Endothelial cell of umbilical vein (primary cell): Measurements from ENCODE around the gene FSTL4. TPM values are rescaled to one million over a fixed set of nuclear protein-coding genes. Genes with fewer than 3 reads are reported as not detected.

Source experiments
- BruUV-seq: library from RNA; stranded (reverse); fragments of 400-500 nt; replicated peaks from 2 replicates; lab custom pipeline; 2021; lab: Mats Ljungman, UMichigan
- CTCF ChIA-PET: fragments of 300-600, 350-600 bp; sonication (Branson Sonifier 250); formaldehyde crosslinking; loops from one replicate; lab custom pipeline; 2021; ENCODE audit warnings: antibody characterized with exemption, inconsistent platforms; lab: Charles Lee
- POLR2A ChIA-PET: fragments of 300-600, 350-600 bp; sonication (Branson Sonifier 250); formaldehyde crosslinking; loops from one replicate; lab custom pipeline; 2021; ENCODE audit warnings: antibody characterized with exemption, inconsistent platforms; lab: Charles Lee
- DNase-seq: peaks from one replicate; pipeline ENCODE4 v3.0.0-alpha.2; 2011; ENCODE audit warnings: low read depth, low spot score
- FAIRE-seq: peaks from 2 replicates; lab custom pipeline; 2011; peaks lifted over from hg19 to GRCh38; lab: Jason Lieb, UNC
- H2AFZ ChIP-seq: 2 replicates; pipeline ENCODE4 v1.6.0; 2012; ENCODE audit warnings: low read depth, low read length, control low read depth, inconsistent platforms
- H3K27ac ChIP-seq: 2 replicates; pipeline ENCODE4 v1.5.1; 2011; ENCODE audit warnings: low read depth, mild to moderate bottlenecking, control low read depth, low read length, moderate library complexity; ENCODE audit not compliant: insufficient read depth
- H3K27me3 ChIP-seq, 2 experiments: 2 replicates each; pipeline versions ENCODE4 v1.6.0 to v1.6.1; 2011; ENCODE audit warnings: low read length in 2 of 2, mixed read lengths in 1 of 2; ENCODE audit not compliant: control insufficient read depth in 2 of 2, insufficient read depth in 2 of 2
- H3K36me3 ChIP-seq, 2 experiments: 2 replicates in 1 of 2; 3 replicates in 1 of 2; pipeline ENCODE4 v1.5.1; 2011; ENCODE audit warnings: low read length in 2 of 2, mild to moderate bottlenecking in 1 of 2, moderate library complexity in 1 of 2; ENCODE audit not compliant: control insufficient read depth in 2 of 2, insufficient read depth in 2 of 2; ENCODE audit errors: extremely low read depth in 1 of 2
- H3K4me1 ChIP-seq: 3 replicates; pipeline ENCODE4 v1.5.1; 2011; ENCODE audit warnings: mild to moderate bottlenecking, low read length; ENCODE audit not compliant: control insufficient read depth, insufficient read depth; ENCODE audit errors: extremely low read depth
- H3K4me2 ChIP-seq: 2 replicates; pipeline ENCODE4 v1.6.1; 2011; ENCODE audit warnings: low read length, control low read depth, mixed read lengths; ENCODE audit not compliant: insufficient read depth
- H3K4me3 ChIP-seq, 3 experiments: fragments of 200-600 bp in 1 of 3; sonication (generic), shearing (Covaris generic) in 1 of 3; replicated peaks in 1 of 3; 2 replicates each; pipeline ENCODE4 v1.5.1; 2011 to 2016; ENCODE audit warnings: control low read depth in 3 of 3, low read length in 3 of 3, mild to moderate bottlenecking in 2 of 3, inconsistent platforms in 1 of 3, low read depth in 1 of 3, moderate library complexity in 1 of 3; ENCODE audit not compliant: insufficient read depth in 1 of 3
- H3K79me2 ChIP-seq: 2 replicates; pipeline ENCODE4 v1.6.0; 2012; ENCODE audit warnings: low read length, inconsistent platforms; ENCODE audit not compliant: control insufficient read depth, insufficient read depth
- H3K9ac ChIP-seq: replicated peaks from 2 replicates; pipeline ENCODE3; 2011; ENCODE audit warnings: low read length, control low read depth; ENCODE audit not compliant: insufficient read depth; ENCODE audit errors: extremely low read depth
- H3K9me1 ChIP-seq: replicated peaks from 3 replicates; pipeline ENCODE4 v1.6.0; 2011; ENCODE audit warnings: mild to moderate bottlenecking, low read length; ENCODE audit not compliant: control insufficient read depth, insufficient read depth; ENCODE audit errors: extremely low read depth
- H3K9me3 ChIP-seq: replicated peaks from 2 replicates; pipeline ENCODE4 v1.5.1; 2012; ENCODE audit warnings: low read length, inconsistent platforms; ENCODE audit not compliant: control insufficient read depth, insufficient read depth
- H4K20me1 ChIP-seq: replicated peaks from 2 replicates; pipeline ENCODE3; 2011; ENCODE audit warnings: mild to moderate bottlenecking, low read length; ENCODE audit not compliant: control insufficient read depth, insufficient read depth; ENCODE audit errors: extremely low read depth
- EZH2 ChIP-seq: IDR thresholded peaks from 2 replicates; pipeline ENCODE4 v1.6.1; 2012; ENCODE audit warnings: borderline replicate concordance, low read depth, mild to moderate bottlenecking, moderate library complexity, low read length, inconsistent platforms; ENCODE audit not compliant: severe bottlenecking
- FOS ChIP-seq: IDR thresholded peaks from 2 replicates; pipeline ENCODE4 v1.6.1; 2011; ENCODE audit warnings: mild to moderate bottlenecking, low read length, moderate library complexity, borderline replicate concordance; ENCODE audit not compliant: insufficient read depth
- GATA2 ChIP-seq: IDR thresholded peaks from 2 replicates; pipeline ENCODE4 v1.7.0; 2011; ENCODE audit warnings: low read depth, mild to moderate bottlenecking, moderate library complexity, mixed read lengths, low read length; ENCODE audit not compliant: insufficient read length, insufficient read depth
- JUN ChIP-seq: IDR thresholded peaks from 2 replicates; pipeline ENCODE4 v1.6.1; 2011; ENCODE audit warnings: borderline replicate concordance, low read depth; ENCODE audit not compliant: insufficient read length, insufficient read depth
- MYC ChIP-seq: IDR thresholded peaks from one replicate; pipeline ENCODE4 v1.6.1; 2011; ENCODE audit warnings: mild to moderate bottlenecking, low read depth, low read length
- POLR2A ChIP-seq: IDR thresholded peaks from 2 replicates; pipeline ENCODE4 v1.6.1; 2012; ENCODE audit warnings: low read depth, mild to moderate bottlenecking, control low read depth, low read length
- POLR2AphosphoS5 ChIP-seq: IDR thresholded peaks from 2 replicates; pipeline ENCODE4 v1.6.1; 2012; ENCODE audit warnings: low read depth, mild to moderate bottlenecking, control low read depth, low read length, moderate library complexity; ENCODE audit not compliant: insufficient read depth
- dilution Hi-C: fragments of 300-500 bp; cut with MboI; formaldehyde crosslinking; loops from one replicate; pipeline ENCODE4 v1.15.0; 2019; ENCODE audit warnings: low sequenced_read_pairs; ENCODE audit not compliant: extremely low pct_ligation_motif_present
- intact Hi-C: fragments of 100-400 bp; cut with micrococcal nuclease; formaldehyde crosslinking; loops from one replicate; pipeline ENCODE4 v1.10.0; 2022
- polyA plus RNA-seq, 4 experiments: library from polyadenylated mRNA; depleted of rRNA in 3 of 4; stranded (reverse) in 3 of 4; unstranded in 1 of 4; fragments of >200 nt; gene quantifications; 2 replicates each; pipeline versions ENCODE4 v1.2.1 to v1.2.3, GENCODE V29; 2011 to 2012; ENCODE audit warnings: missing spikeins in 1 of 4
- total RNA-seq: library from RNA; stranded (reverse); gene quantifications from 2 replicates; pipeline ENCODE4 v1.2.3, GENCODE V29; 2021
- TF ChIP-seq, protein P1 (sequence below): IDR thresholded peaks from 2 replicates; pipeline ENCODE4 v1.6.1; 2011; ENCODE audit not compliant: insufficient read depth, insufficient read length
- TF ChIP-seq, protein P2 (sequence below), 2 donors: IDR thresholded peaks; 1 replicate in 1 of 2; 2 replicates in 1 of 2; pipeline ENCODE4 v1.5.1; 2011; ENCODE audit warnings: low read length in 2 of 2, mild to moderate bottlenecking in 2 of 2, moderate library complexity in 2 of 2, control low read depth in 1 of 2, inconsistent platforms in 1 of 2, low read depth in 1 of 2; ENCODE audit not compliant: insufficient read depth in 1 of 2; ENCODE audit errors: extremely low read depth in 1 of 2

The FSTL4 gene
- total and polyA plus RNA-seq, 2 donors (not counting 3 experiments of a cell fraction or from before 2014, with no cell fraction given) = 0.18 TPM; not detected in 1

DNA sequence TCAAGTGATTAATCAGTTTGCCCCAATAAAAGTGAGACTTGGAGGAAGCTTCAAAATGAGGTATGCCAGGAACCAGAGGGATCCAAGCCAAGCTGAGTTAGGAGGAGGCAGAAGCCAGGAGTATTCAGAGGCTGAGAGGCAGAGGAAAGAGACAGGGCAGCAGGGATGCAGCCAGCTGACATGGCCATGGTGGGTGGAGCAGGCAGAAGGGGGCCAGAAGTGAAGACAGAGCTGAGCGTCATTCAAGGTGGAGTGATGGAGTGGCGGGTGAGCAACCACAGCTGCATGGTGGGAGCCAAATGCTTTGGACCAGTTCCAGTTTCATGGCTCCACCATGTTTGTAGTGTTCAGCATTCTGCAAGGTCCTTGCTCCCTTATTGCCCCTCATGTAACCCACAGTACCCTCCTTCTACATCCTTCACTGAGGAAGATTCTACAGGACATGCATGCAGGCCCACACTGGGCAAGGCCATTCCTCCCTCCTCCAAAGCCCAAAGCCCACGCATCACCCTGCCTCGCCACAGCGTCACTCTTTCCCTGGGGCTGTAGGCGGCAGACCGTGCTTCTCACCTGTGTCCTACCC, 100.6 kb downstream of the FSTL4 start:
- POLR2A ChIA-PET = no interaction called here

More for the DNA sequence above, 100.6 kb downstream of the FSTL4 start:
- intact Hi-C loops (no loop called here), dilution Hi-C loops (no loop called here)
- Histone ChIP-seq H4K20me1 (no peaks in the 10 kb centered on the region), H3K9ac (no peak overlapping the region), H3K36me3 (no peaks in the 10 kb centered on the region), H3K9me1 (no peaks in the 10 kb centered on the region), H3K4me3 (no peak overlapping the region), H3K27me3 (no peaks in the 10 kb centered on the region), H3K9me3 (no peaks in the 10 kb centered on the region), H3K79me2 (no peaks in the 10 kb centered on the region), H3K4me1 (no peaks in the 10 kb centered on the region), H3K27ac (no peak overlapping the region), H3K4me2 (no peak overlapping the region), H2AFZ (no peak overlapping the region)
- TF ChIP-seq GATA2 (no peak), EZH2 (no peak), POLR2A (no peak), FOS (no peak), POLR2AphosphoS5 (no peak), MYC (no peak), JUN (no peak)
- TF ChIP-seq, protein P1, sequence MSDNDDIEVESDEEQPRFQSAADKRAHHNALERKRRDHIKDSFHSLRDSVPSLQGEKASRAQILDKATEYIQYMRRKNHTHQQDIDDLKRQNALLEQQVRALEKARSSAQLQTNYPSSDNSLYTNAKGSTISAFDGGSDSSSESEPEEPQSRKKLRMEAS = no peak
- TF ChIP-seq, protein P2, sequence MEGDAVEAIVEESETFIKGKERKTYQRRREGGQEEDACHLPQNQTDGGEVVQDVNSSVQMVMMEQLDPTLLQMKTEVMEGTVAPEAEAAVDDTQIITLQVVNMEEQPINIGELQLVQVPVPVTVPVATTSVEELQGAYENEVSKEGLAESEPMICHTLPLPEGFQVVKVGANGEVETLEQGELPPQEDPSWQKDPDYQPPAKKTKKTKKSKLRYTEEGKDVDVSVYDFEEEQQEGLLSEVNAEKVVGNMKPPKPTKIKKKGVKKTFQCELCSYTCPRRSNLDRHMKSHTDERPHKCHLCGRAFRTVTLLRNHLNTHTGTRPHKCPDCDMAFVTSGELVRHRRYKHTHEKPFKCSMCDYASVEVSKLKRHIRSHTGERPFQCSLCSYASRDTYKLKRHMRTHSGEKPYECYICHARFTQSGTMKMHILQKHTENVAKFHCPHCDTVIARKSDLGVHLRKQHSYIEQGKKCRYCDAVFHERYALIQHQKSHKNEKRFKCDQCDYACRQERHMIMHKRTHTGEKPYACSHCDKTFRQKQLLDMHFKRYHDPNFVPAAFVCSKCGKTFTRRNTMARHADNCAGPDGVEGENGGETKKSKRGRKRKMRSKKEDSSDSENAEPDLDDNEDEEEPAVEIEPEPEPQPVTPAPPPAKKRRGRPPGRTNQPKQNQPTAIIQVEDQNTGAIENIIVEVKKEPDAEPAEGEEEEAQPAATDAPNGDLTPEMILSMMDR (IDR thresholded peaks at IDR 0.05; ENCODE audit: extremely low read depth in 1 of 2, insufficient read depth in 1 of 2, low read depth in 1 of 2, low read length in 2 of 2) = no peak
- DNase-seq (no peak), FAIRE-seq (no peak)
- CTCF ChIA-PET = no interaction called here
- BruUV-seq = no TSS peak
